Measurements from ENCODE around the gene MAP3K21.

MAP3K21 gene

GRCh38 chr1:233282582-233282886 lies 45.0 kb upstream of the MAP3K21 start:
- Histone ChIP-seq H2BK15ac (ENCODE audit: low read depth, poor library complexity, severe bottlenecking) (no peak overlapping the region), H4K8ac (ENCODE audit: low read length) (no peak overlapping the region), H3K4me1 (ENCODE audit: control insufficient read depth, insufficient read depth, low read depth, low read length) (peaks cover 3% of the 10 kb centered on the region), H2BK5ac (ENCODE audit: low read depth, low read length, poor library complexity, severe bottlenecking) (no peak overlapping the region), H2BK120ac (ENCODE audit: low read depth, low read length) (no peak overlapping the region), H4K91ac (ENCODE audit: low read length) (no peak overlapping the region), H3K79me1 (replicated peaks; ENCODE audit: low read length, poor library complexity, severe bottlenecking) (peaks cover 32% of the 10 kb centered on the region), H3K18ac (ENCODE audit: low read depth in 1 of 2, low read length in 2 of 2) (no peak overlapping the region), H2BK12ac (ENCODE audit: low read length in 2 of 2) (no peak overlapping the region), H2AK5ac (ENCODE audit: low read length, severe bottlenecking) (no peak overlapping the region), H3K4me2 (ENCODE audit: low read length, poor library complexity, severe bottlenecking) (no peak overlapping the region), H3K4me3 (ENCODE audit: insufficient read depth in 1 of 2, low read depth in 1 of 2, low read length in 2 of 2) (no peak overlapping the region), H3K27me3 (ENCODE audit: control insufficient read depth in 1 of 2, insufficient read depth in 1 of 2, low read length in 2 of 2) (no peaks in the 10 kb centered on the region), H3K14ac (ENCODE audit: low read length in 2 of 2) (no peak overlapping the region), H3K27ac (ENCODE audit: low read length, poor library complexity, severe bottlenecking) (no peak overlapping the region), H3K4ac (ENCODE audit: low read depth in 1 of 2, low read length in 2 of 2) (no peak overlapping the region), H3K9ac (ENCODE audit: low read length) (no peak overlapping the region), H3K9me3 (ENCODE audit: control insufficient read depth, low read length) (no peaks in the 10 kb centered on the region), H3K36me3 (ENCODE audit: control insufficient read depth in 1 of 2, insufficient read depth in 2 of 2, low read depth in 1 of 2, low read length in 2 of 2) (peaks cover 8 to 21% of the 10 kb centered on the region in 2 experiments), H2AFZ (ENCODE audit: low read depth, low read length) (no peak overlapping the region), H3K23ac (ENCODE audit: low read length in 2 of 2) (no peak overlapping the region)
- 99% methylated on average over 2 of the region's 3 CpGs for WGBS
- DNase-seq, result no peak

- WGBS, result 85% methylated on average over 3 of the region's 4 CpGs
- no peak overlapping the region for H2AFZ ChIP-seq (ENCODE audit: low read depth, low read length)
- no peak overlapping the region for H3K23ac ChIP-seq (ENCODE audit: low read length in 2 of 2)
These were observed 37.8 kb upstream of the MAP3K21 start for GRCh38 chr1:233289676-233290075.

GRCh38 chr1:233290396-233291034 lies 37.0 kb upstream of the MAP3K21 start:
- WGBS, result 95% methylated on average over 4 of the region's 5 CpGs
- no peak overlapping the region for H3K27ac ChIP-seq (ENCODE audit: low read length, poor library complexity, severe bottlenecking)
- H3K4ac ChIP-seq (ENCODE audit: low read depth in 1 of 2, low read length in 2 of 2), result no peak overlapping the region
- H4K8ac ChIP-seq (ENCODE audit: low read length), result no peak overlapping the region
- H3K9me3 ChIP-seq (ENCODE audit: control insufficient read depth, low read length), result no peaks in the 10 kb centered on the region
- no peak overlapping the region for H2BK12ac ChIP-seq (ENCODE audit: low read length in 2 of 2)
- no peak for DNase-seq
- H3K36me3 ChIP-seq (ENCODE audit: control insufficient read depth in 1 of 2, insufficient read depth in 2 of 2, low read depth in 1 of 2, low read length in 2 of 2), result peaks cover 13 to 34% of the 10 kb centered on the region in 2 experiments
- peak overlapping the region; percentile 88 for H2AK5ac ChIP-seq (ENCODE audit: low read length, severe bottlenecking)
- H2BK120ac ChIP-seq (ENCODE audit: low read depth, low read length), result no peak overlapping the region
- H2AFZ ChIP-seq (ENCODE audit: low read depth, low read length), result no peak overlapping the region
- no peak overlapping the region for H3K4me2 ChIP-seq (ENCODE audit: low read length, poor library complexity, severe bottlenecking)
- H3K27me3 ChIP-seq (ENCODE audit: control insufficient read depth in 1 of 2, insufficient read depth in 1 of 2, low read length in 2 of 2), result no peaks in the 10 kb centered on the region
- H3K23ac ChIP-seq (ENCODE audit: low read length in 2 of 2), result no peak overlapping the region
- no peak overlapping the region for H3K4me3 ChIP-seq (ENCODE audit: insufficient read depth in 1 of 2, low read depth in 1 of 2, low read length in 2 of 2)
- no peak overlapping the region for H2BK15ac ChIP-seq (ENCODE audit: low read depth, poor library complexity, severe bottlenecking)
- H3K14ac ChIP-seq (ENCODE audit: low read length in 2 of 2), result no peak overlapping the region
- no peak overlapping the region for H4K91ac ChIP-seq (ENCODE audit: low read length)
- no peak overlapping the region for H3K9ac ChIP-seq (ENCODE audit: low read length)
- no peak overlapping the region for H3K18ac ChIP-seq (ENCODE audit: low read depth in 1 of 2, low read length in 2 of 2)
- H3K4me1 ChIP-seq (ENCODE audit: control insufficient read depth, insufficient read depth, low read depth, low read length), result peaks cover 3% of the 10 kb centered on the region
- H2BK5ac ChIP-seq (ENCODE audit: low read depth, low read length, poor library complexity, severe bottlenecking), result no peak overlapping the region
- H3K79me1 ChIP-seq (replicated peaks; ENCODE audit: low read length, poor library complexity, severe bottlenecking), result peaks cover 33% of the 10 kb centered on the region

More at GRCh38 chr1:233289676-233290075, 37.8 kb upstream of the MAP3K21 start:
- no peak overlapping the region for H3K27ac ChIP-seq (ENCODE audit: low read length, poor library complexity, severe bottlenecking)
- no peak overlapping the region for H2BK120ac ChIP-seq (ENCODE audit: low read depth, low read length)
- H2BK15ac ChIP-seq (ENCODE audit: low read depth, poor library complexity, severe bottlenecking), result no peak overlapping the region
- no peaks in the 10 kb centered on the region for H3K27me3 ChIP-seq (ENCODE audit: control insufficient read depth in 1 of 2, insufficient read depth in 1 of 2, low read length in 2 of 2)
- no peak overlapping the region for H2BK5ac ChIP-seq (ENCODE audit: low read depth, low read length, poor library complexity, severe bottlenecking)
- peaks cover 13 to 34% of the 10 kb centered on the region in 2 experiments for H3K36me3 ChIP-seq (ENCODE audit: control insufficient read depth in 1 of 2, insufficient read depth in 2 of 2, low read depth in 1 of 2, low read length in 2 of 2)
- no peak overlapping the region for H3K9ac ChIP-seq (ENCODE audit: low read length)
- no peak overlapping the region for H2BK12ac ChIP-seq (ENCODE audit: low read length in 2 of 2)
- peaks cover 37% of the 10 kb centered on the region for H3K79me1 ChIP-seq (replicated peaks; ENCODE audit: low read length, poor library complexity, severe bottlenecking)
- no peak overlapping the region for H4K8ac ChIP-seq (ENCODE audit: low read length)
- H3K9me3 ChIP-seq (ENCODE audit: control insufficient read depth, low read length), result no peaks in the 10 kb centered on the region
- no peak overlapping the region for H3K14ac ChIP-seq (ENCODE audit: low read length in 2 of 2)
- peak overlapping the region in 1 of 2 experiments; percentile 29 for H3K18ac ChIP-seq (ENCODE audit: low read depth in 1 of 2, low read length in 2 of 2)
- H3K4me3 ChIP-seq (ENCODE audit: insufficient read depth in 1 of 2, low read depth in 1 of 2, low read length in 2 of 2), result no peak overlapping the region
- peaks cover 3% of the 10 kb centered on the region for H3K4me1 ChIP-seq (ENCODE audit: control insufficient read depth, insufficient read depth, low read depth, low read length)
- H3K4me2 ChIP-seq (ENCODE audit: low read length, poor library complexity, severe bottlenecking), result no peak overlapping the region
- DNase-seq, result no peak
- H4K91ac ChIP-seq (ENCODE audit: low read length), result no peak overlapping the region
- H3K4ac ChIP-seq (ENCODE audit: low read depth in 1 of 2, low read length in 2 of 2), result no peak overlapping the region
- no peak overlapping the region for H2AK5ac ChIP-seq (ENCODE audit: low read length, severe bottlenecking)

- no peak overlapping the region for H3K14ac ChIP-seq (ENCODE audit: low read length in 2 of 2)
- no peak overlapping the region for H3K23ac ChIP-seq (ENCODE audit: low read length in 2 of 2)
- peaks cover 6 to 7% of the 10 kb centered on the region in 2 experiments for H3K36me3 ChIP-seq (ENCODE audit: control insufficient read depth in 1 of 2, insufficient read depth in 2 of 2, low read depth in 1 of 2, low read length in 2 of 2)
- no peak overlapping the region for H2AFZ ChIP-seq (ENCODE audit: low read depth, low read length)
- no peak overlapping the region for H2BK120ac ChIP-seq (ENCODE audit: low read depth, low read length)
- no peaks in the 10 kb centered on the region for H3K27me3 ChIP-seq (ENCODE audit: control insufficient read depth in 1 of 2, insufficient read depth in 1 of 2, low read length in 2 of 2)
- peak; percentile 68 for DNase-seq
- peak overlapping the region in 1 of 2 experiments; percentile 93 for H3K4me3 ChIP-seq (ENCODE audit: insufficient read depth in 1 of 2, low read depth in 1 of 2, low read length in 2 of 2)
- H4K8ac ChIP-seq (ENCODE audit: low read length), result no peak overlapping the region
- no peak overlapping the region for H3K18ac ChIP-seq (ENCODE audit: low read depth in 1 of 2, low read length in 2 of 2)
- H3K4me2 ChIP-seq (ENCODE audit: low read length, poor library complexity, severe bottlenecking), result no peak overlapping the region
- no peaks in the 10 kb centered on the region for H3K9me3 ChIP-seq (ENCODE audit: control insufficient read depth, low read length)
- no peak overlapping the region for H2BK15ac ChIP-seq (ENCODE audit: low read depth, poor library complexity, severe bottlenecking)
- H2AK5ac ChIP-seq (ENCODE audit: low read length, severe bottlenecking), result no peak overlapping the region
- H2BK5ac ChIP-seq (ENCODE audit: low read depth, low read length, poor library complexity, severe bottlenecking), result no peak overlapping the region
- peaks cover 15% of the 10 kb centered on the region for H3K79me1 ChIP-seq (replicated peaks; ENCODE audit: low read length, poor library complexity, severe bottlenecking)
- H3K27ac ChIP-seq (ENCODE audit: low read length, poor library complexity, severe bottlenecking), result no peak overlapping the region
- 86% methylated on average over 2 of the region's 3 CpGs for WGBS
- H4K91ac ChIP-seq (ENCODE audit: low read length), result no peak overlapping the region
- peaks cover 7% of the 10 kb centered on the region for H3K4me1 ChIP-seq (ENCODE audit: control insufficient read depth, insufficient read depth, low read depth, low read length)
- peak overlapping the region; percentile 89 for H3K9ac ChIP-seq (ENCODE audit: low read length)
- no peak overlapping the region for H3K4ac ChIP-seq (ENCODE audit: low read depth in 1 of 2, low read length in 2 of 2)
- H2BK12ac ChIP-seq (ENCODE audit: low read length in 2 of 2), result no peak overlapping the region
These were observed 33.7 kb upstream of the MAP3K21 start for GRCh38 chr1:233293556-233294446.
